Measurements from ENCODE around the gene LHX3. TPM values are rescaled to one million over a fixed set of nuclear protein-coding genes. Genes with fewer than 3 reads are reported as not detected.

The LHX3 gene
- total and polyA plus RNA-seq, 2 donors (not counting 1 experiment from before 2014, with no cell fraction given): 0.07 to 0.30 TPM

DNA sequence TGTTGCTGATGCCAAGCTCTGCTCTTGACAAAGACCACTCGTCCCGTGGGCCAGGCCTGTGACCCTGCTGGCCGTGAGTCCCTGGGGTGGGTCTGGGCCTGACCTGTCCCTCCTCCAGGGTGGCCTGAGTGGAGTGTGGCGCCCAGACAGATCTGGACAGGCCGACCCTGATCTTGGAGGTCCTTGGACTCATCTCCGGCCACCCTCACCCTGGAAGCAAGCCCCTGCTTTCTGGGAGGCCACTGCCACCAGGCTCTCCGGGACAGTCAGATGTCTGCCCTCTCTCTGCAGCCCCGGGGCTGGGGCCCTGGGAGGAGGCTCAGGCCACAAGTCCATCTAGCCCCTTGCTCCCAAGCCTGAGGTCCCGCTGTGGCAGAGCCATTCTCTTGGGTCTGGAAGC lies 55.1 kb downstream of the LHX3 start:
- Mint-ChIP-seq H3K9me3 (ENCODE audit: insufficient read depth) (no peaks in the 10 kb centered on the region), H3K27ac (no peak overlapping the region), H3K4me3 (no peak overlapping the region), H3K4me1 (no peaks in the 10 kb centered on the region), H3K27me3 (peaks cover 13% of the 10 kb centered on the region)
- Histone ChIP-seq H4K20me1 (ENCODE audit: control insufficient read depth, insufficient read depth, low read length, poor library complexity, severe bottlenecking) (no peaks in the 10 kb centered on the region), H3K9me3 (ENCODE audit: control extremely low read depth in 1 of 3, control insufficient read depth in 2 of 3, insufficient read depth in 1 of 3, low read length in 2 of 3) (peaks cover 0 to 5% (median 0%) of the 10 kb centered on the region in 3 donors), H3K27me3 (replicated peaks in 1 of 4; ENCODE audit: control extremely low read depth in 1 of 4, control insufficient read depth in 3 of 4, insufficient read depth in 4 of 4, low read length in 3 of 4) (peaks cover 0 to 29% (median 3%) of the 10 kb centered on the region in 4 experiments), H3K4me1 (ENCODE audit: control insufficient read depth in 2 of 2, insufficient read depth in 2 of 2, low read length in 2 of 2) (no peaks in the 10 kb centered on the region), H3K4me2 (replicated peaks; ENCODE audit: low read depth, low read length, poor library complexity, severe bottlenecking) (no peak overlapping the region), H3K79me2 (ENCODE audit: control insufficient read depth, insufficient read depth, low read length) (no peaks in the 10 kb centered on the region), H2AFZ (ENCODE audit: insufficient read depth, low read depth, low read length, poor library complexity, severe bottlenecking) (no peak overlapping the region), H3K9ac (ENCODE audit: low read length) (no peak overlapping the region), H3K27ac (ENCODE audit: low read length in 2 of 2) (no peak overlapping the region), H3K4me3 (ENCODE audit: control extremely low read depth in 1 of 5, extremely low read depth in 1 of 5, insufficient read depth in 1 of 5, low read depth in 2 of 5, low read length in 4 of 5) (no peak overlapping the region), H3K36me3 (replicated peaks in 1 of 2; ENCODE audit: control extremely low read depth in 1 of 2, control insufficient read depth in 1 of 2, extremely low read depth in 1 of 2, insufficient read depth in 2 of 2, low read length in 1 of 2) (no peaks in the 10 kb centered on the region)
- WGBS (ENCODE audit: insufficient coverage): 86% methylated on average over 9 of the region's 9 CpGs
- ChIA-PET CTCF (no interaction called here), POLR2A (no interaction called here)
- no peak for DNase-seq
- intact Hi-C loops (cut with micrococcal nuclease): no loop called here
- ATAC-seq (ENCODE audit: low read depth): no peak
- TF ChIP-seq, protein P1, sequence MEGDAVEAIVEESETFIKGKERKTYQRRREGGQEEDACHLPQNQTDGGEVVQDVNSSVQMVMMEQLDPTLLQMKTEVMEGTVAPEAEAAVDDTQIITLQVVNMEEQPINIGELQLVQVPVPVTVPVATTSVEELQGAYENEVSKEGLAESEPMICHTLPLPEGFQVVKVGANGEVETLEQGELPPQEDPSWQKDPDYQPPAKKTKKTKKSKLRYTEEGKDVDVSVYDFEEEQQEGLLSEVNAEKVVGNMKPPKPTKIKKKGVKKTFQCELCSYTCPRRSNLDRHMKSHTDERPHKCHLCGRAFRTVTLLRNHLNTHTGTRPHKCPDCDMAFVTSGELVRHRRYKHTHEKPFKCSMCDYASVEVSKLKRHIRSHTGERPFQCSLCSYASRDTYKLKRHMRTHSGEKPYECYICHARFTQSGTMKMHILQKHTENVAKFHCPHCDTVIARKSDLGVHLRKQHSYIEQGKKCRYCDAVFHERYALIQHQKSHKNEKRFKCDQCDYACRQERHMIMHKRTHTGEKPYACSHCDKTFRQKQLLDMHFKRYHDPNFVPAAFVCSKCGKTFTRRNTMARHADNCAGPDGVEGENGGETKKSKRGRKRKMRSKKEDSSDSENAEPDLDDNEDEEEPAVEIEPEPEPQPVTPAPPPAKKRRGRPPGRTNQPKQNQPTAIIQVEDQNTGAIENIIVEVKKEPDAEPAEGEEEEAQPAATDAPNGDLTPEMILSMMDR (IDR thresholded peaks at IDR 0.05): no peak
- TF ChIP-seq EZH2 (IDR thresholded peaks at IDR 0.05; ENCODE audit: borderline replicate concordance, insufficient read depth, low read depth, low read length, poor library complexity, severe bottlenecking): no peak

DNA sequence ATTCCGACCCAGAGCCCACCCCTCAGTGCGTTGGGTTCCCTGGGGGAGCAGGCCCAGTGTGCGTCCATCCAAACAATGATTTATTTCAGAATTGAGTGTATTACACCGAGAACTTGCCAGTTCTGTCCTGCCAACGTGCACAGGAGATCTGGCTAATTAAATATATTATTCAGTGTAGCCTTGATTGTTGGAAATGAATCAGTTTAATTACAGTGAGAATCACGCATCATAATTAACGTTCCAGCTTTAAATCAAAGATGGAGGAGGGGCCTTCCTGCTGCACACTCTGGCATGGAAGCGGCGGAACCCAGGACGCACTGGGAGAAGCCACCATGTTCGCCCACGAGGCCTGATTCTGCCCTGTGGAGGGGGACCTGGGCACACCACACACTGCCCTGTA lies 55.6 kb downstream of the LHX3 start:
- 92% methylated on average over 11 of the region's 12 CpGs for WGBS (ENCODE audit: insufficient coverage)
- Histone ChIP-seq H4K20me1 (ENCODE audit: control insufficient read depth, insufficient read depth, low read length, poor library complexity, severe bottlenecking) (no peaks in the 10 kb centered on the region), H3K9me3 (ENCODE audit: control extremely low read depth in 1 of 3, control insufficient read depth in 2 of 3, insufficient read depth in 1 of 3, low read length in 2 of 3) (peaks cover 0 to 4% (median 0%) of the 10 kb centered on the region in 3 donors), H2AFZ (ENCODE audit: insufficient read depth, low read depth, low read length, poor library complexity, severe bottlenecking) (no peak overlapping the region), H3K9ac (ENCODE audit: low read length) (no peak overlapping the region), H3K4me2 (replicated peaks; ENCODE audit: low read depth, low read length, poor library complexity, severe bottlenecking) (no peak overlapping the region), H3K79me2 (ENCODE audit: control insufficient read depth, insufficient read depth, low read length) (no peaks in the 10 kb centered on the region), H3K4me1 (ENCODE audit: control insufficient read depth in 2 of 2, insufficient read depth in 2 of 2, low read length in 2 of 2) (no peaks in the 10 kb centered on the region), H3K27me3 (replicated peaks in 1 of 4; ENCODE audit: control extremely low read depth in 1 of 4, control insufficient read depth in 3 of 4, insufficient read depth in 4 of 4, low read length in 3 of 4) (peaks cover 0 to 29% (median 5%) of the 10 kb centered on the region in 4 experiments), H3K27ac (ENCODE audit: low read length in 2 of 2) (no peak overlapping the region), H3K36me3 (replicated peaks in 1 of 2; ENCODE audit: control extremely low read depth in 1 of 2, control insufficient read depth in 1 of 2, extremely low read depth in 1 of 2, insufficient read depth in 2 of 2, low read length in 1 of 2) (no peaks in the 10 kb centered on the region), H3K4me3 (ENCODE audit: control extremely low read depth in 1 of 5, extremely low read depth in 1 of 5, insufficient read depth in 1 of 5, low read depth in 2 of 5, low read length in 4 of 5) (no peak overlapping the region)
- H3K4me3 Mint-ChIP-seq: no peak overlapping the region
- no peak for ATAC-seq (ENCODE audit: low read depth)
- H3K4me1 Mint-ChIP-seq: no peaks in the 10 kb centered on the region
- TF ChIP-seq, protein P1 (IDR thresholded peaks at IDR 0.05): no peak
- TF ChIP-seq EZH2 (IDR thresholded peaks at IDR 0.05; ENCODE audit: borderline replicate concordance, insufficient read depth, low read depth, low read length, poor library complexity, severe bottlenecking): no peak
- ChIA-PET POLR2A (no interaction called here), CTCF (no interaction called here)
- DNase-seq: no peak
- H3K27ac Mint-ChIP-seq: no peak overlapping the region
- H3K27me3 Mint-ChIP-seq: peaks cover 12% of the 10 kb centered on the region
- intact Hi-C loops (cut with micrococcal nuclease): no loop called here
- H3K9me3 Mint-ChIP-seq (ENCODE audit: insufficient read depth): no peaks in the 10 kb centered on the region

All from B cell (primary cell).